Calu3 (cell line): ENCODE data around the gene JOSD2. TPM values are rescaled to one million over a fixed set of nuclear protein-coding genes. Genes with fewer than 3 reads are reported as not detected.

Experiments used
- BruUV-seq: library from RNA; stranded (reverse); fragments of 400-500 nt; replicated peaks from 2 replicates; lab custom pipeline; 2021; lab: Mats Ljungman, UMichigan
- CTCF ChIA-PET: fragments of 300-600 bp; sonication (Branson Sonifier 250); formaldehyde crosslinking; loops from one replicate; lab custom pipeline; 2022; ENCODE audit warnings: antibody characterized with exemption; lab: Charles Lee
- DNase-seq: peaks from one replicate; pipeline ENCODE4 v3.0.0; 2022
- H3K27ac Mint-ChIP-seq: one replicate; pipeline ENCODE4 v1.8.0; 2022; ENCODE audit warnings: mixed read lengths; ENCODE audit not compliant: unreplicated experiment
- H3K27me3 Mint-ChIP-seq: one replicate; pipeline ENCODE4 v1.8.0; 2022; ENCODE audit warnings: mixed read lengths; ENCODE audit not compliant: unreplicated experiment
- H3K36me3 Mint-ChIP-seq: one replicate; pipeline ENCODE4 v1.8.0; 2022; ENCODE audit warnings: mild to moderate bottlenecking, moderate library complexity, mixed read lengths; ENCODE audit not compliant: insufficient read depth, unreplicated experiment
- H3K4me1 Mint-ChIP-seq: one replicate; pipeline ENCODE4 v1.8.0; 2022; ENCODE audit warnings: mild to moderate bottlenecking, low read depth, mixed read lengths; ENCODE audit not compliant: unreplicated experiment
- H3K4me3 Mint-ChIP-seq: one replicate; pipeline ENCODE4 v1.8.0; 2022; ENCODE audit warnings: mild to moderate bottlenecking, low read depth, moderate library complexity, mixed read lengths; ENCODE audit not compliant: unreplicated experiment
- H3K9me3 Mint-ChIP-seq: one replicate; pipeline ENCODE4 v1.8.0; 2022; ENCODE audit warnings: low read depth, mixed read lengths; ENCODE audit not compliant: unreplicated experiment
- intact Hi-C: fragments of 100-400 bp; cut with micrococcal nuclease; formaldehyde crosslinking; loops from one replicate; pipeline ENCODE4 v1.10.0; 2022; ENCODE audit not compliant: unreplicated experiment
- total RNA-seq: library from RNA; stranded (reverse); gene quantifications from 2 replicates; pipeline ENCODE4 v1.2.3, GENCODE V29; 2022
- TF ChIP-seq, protein P1 (sequence below): fragments of 200-600 bp; IDR thresholded peaks from one replicate; pipeline ENCODE4 v1.8.0; 2022; ENCODE audit warnings: antibody characterized with exemption; ENCODE audit not compliant: unreplicated experiment

Gene JOSD2
- total RNA-seq, 1 experiment from 2014 or later: 38.6 TPM

GRCh38 chr19:50492303-50493052 lies 18.5 kb downstream of the JOSD2 start:
- H3K27me3 Mint-ChIP-seq: peaks cover 22% of the 10 kb centered on the region
- intact Hi-C loops: no loop called here

DNA sequence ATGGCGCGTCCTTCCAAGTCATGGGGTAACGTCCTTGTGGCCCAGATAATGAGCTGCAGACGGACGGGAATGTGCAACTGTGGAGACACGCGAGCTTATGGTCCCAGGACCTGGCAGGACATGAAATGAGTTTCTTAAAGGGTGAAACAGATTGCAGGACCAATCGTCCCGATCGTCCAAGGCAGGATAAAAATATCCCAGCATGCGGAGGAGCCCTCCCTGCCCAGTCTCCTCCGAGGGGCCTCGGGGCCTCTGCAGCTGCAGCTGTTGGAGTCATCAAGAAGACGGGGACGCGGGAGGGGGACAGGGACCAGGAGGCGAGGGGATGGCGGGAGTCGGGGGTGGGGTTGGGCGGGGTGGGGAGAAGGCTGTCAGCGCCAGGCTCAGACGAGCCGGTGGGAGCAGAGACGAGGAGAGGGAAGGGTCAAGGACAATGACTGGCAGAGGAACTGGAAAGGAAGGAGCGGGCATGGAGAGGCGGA lies 20.0 kb downstream of the JOSD2 start:
- Mint-ChIP-seq H3K27me3 (peaks cover 22% of the 10 kb centered on the region), H3K4me1 (peaks cover 13% of the 10 kb centered on the region), H3K27ac (no peak overlapping the region), H3K4me3 (no peak overlapping the region), H3K36me3 (peaks cover 14% of the 10 kb centered on the region), H3K9me3 (no peaks in the 10 kb centered on the region)
- intact Hi-C loops: no loop called here
- BruUV-seq: no TSS peak
- DNase-seq: no peak
- TF ChIP-seq, protein P1, sequence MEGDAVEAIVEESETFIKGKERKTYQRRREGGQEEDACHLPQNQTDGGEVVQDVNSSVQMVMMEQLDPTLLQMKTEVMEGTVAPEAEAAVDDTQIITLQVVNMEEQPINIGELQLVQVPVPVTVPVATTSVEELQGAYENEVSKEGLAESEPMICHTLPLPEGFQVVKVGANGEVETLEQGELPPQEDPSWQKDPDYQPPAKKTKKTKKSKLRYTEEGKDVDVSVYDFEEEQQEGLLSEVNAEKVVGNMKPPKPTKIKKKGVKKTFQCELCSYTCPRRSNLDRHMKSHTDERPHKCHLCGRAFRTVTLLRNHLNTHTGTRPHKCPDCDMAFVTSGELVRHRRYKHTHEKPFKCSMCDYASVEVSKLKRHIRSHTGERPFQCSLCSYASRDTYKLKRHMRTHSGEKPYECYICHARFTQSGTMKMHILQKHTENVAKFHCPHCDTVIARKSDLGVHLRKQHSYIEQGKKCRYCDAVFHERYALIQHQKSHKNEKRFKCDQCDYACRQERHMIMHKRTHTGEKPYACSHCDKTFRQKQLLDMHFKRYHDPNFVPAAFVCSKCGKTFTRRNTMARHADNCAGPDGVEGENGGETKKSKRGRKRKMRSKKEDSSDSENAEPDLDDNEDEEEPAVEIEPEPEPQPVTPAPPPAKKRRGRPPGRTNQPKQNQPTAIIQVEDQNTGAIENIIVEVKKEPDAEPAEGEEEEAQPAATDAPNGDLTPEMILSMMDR: no peak
- CTCF ChIA-PET: no interaction called here

More at GRCh38 chr19:50492303-50493052, 18.5 kb downstream of the JOSD2 start:
- TF ChIP-seq, protein P1: no peak
- Mint-ChIP-seq H3K36me3 (peaks cover 14% of the 10 kb centered on the region), H3K9me3 (no peaks in the 10 kb centered on the region), H3K27ac (peak overlapping the region; percentile 25), H3K4me1 (peaks cover 13% of the 10 kb centered on the region), H3K4me3 (no peak overlapping the region)
- BruUV-seq: no TSS peak
- CTCF ChIA-PET: interaction anchor here (0.6 kb wide), 1 partner anchor 122 kb away, joined by 6 read pairs; no protein-coding TSS in a partner anchor
- peak; percentile 38 for DNase-seq

- H3K27ac Mint-ChIP-seq: no peak overlapping the region
Observed at GRCh38 chr19:50490411-50490811, 20.6 kb downstream of the JOSD2 start.

DNA sequence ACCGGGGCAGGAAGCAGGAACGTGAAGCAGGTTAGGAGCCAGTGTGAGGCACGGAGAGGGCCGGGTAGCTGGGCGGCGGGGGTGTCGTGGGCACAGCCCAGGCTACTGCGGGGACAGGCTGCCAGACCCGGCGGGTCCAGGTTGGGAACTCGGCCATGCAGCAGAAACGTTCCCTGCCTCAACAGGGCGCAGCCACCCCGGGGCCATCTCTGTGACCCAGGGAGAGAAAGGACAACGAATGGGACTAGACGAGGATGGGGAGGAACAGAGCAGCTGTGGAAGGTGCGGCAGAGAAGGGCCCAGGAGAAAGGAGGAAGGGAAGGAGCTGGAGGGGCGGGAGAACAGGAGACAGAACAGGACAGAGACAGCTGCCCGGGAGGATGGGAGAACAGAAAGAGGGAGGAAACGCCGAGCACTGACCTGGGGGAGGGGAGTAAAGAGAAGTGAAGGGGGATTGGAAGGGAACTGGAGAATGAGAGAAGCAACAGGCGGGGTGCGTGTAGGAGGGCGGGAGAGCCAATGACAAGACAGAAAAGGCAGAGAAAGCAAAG lies 21.5 kb downstream of the JOSD2 start:
- no peak for DNase-seq
- H3K4me3 Mint-ChIP-seq: no peak overlapping the region
- intact Hi-C loops: no loop called here
- no TSS peak for BruUV-seq
- H3K4me1 Mint-ChIP-seq: peaks cover 13% of the 10 kb centered on the region
- peaks cover 22% of the 10 kb centered on the region for H3K27me3 Mint-ChIP-seq
- H3K9me3 Mint-ChIP-seq: no peaks in the 10 kb centered on the region
- H3K36me3 Mint-ChIP-seq: peaks cover 23% of the 10 kb centered on the region
- TF ChIP-seq, protein P1: no peak
- H3K27ac Mint-ChIP-seq: no peak overlapping the region
- CTCF ChIA-PET: no interaction called here

More at GRCh38 chr19:50490411-50490811, 20.6 kb downstream of the JOSD2 start:
- Mint-ChIP-seq H3K4me1 (peaks cover 13% of the 10 kb centered on the region), H3K36me3 (peaks cover 19% of the 10 kb centered on the region), H3K9me3 (no peaks in the 10 kb centered on the region), H3K27me3 (peaks cover 22% of the 10 kb centered on the region), H3K4me3 (no peak overlapping the region)
- CTCF ChIA-PET: no interaction called here
- intact Hi-C loops: no loop called here
- TF ChIP-seq, protein P1: no peak
- no TSS peak for BruUV-seq
- no peak for DNase-seq
